Hematopoietic multipotent progenitor cell treated with erythropoietin and hydrocortisone succinate and interleukin-3 and kit ligand, for 15 days (in vitro differentiated cells): ENCODE results near the gene MSN.

Experiments used
- DNase-seq: peaks from one replicate; pipeline ENCODE4 v3.0.0-alpha.2; 2015; ENCODE audit warnings: low spot score

The MSN gene

DNA sequence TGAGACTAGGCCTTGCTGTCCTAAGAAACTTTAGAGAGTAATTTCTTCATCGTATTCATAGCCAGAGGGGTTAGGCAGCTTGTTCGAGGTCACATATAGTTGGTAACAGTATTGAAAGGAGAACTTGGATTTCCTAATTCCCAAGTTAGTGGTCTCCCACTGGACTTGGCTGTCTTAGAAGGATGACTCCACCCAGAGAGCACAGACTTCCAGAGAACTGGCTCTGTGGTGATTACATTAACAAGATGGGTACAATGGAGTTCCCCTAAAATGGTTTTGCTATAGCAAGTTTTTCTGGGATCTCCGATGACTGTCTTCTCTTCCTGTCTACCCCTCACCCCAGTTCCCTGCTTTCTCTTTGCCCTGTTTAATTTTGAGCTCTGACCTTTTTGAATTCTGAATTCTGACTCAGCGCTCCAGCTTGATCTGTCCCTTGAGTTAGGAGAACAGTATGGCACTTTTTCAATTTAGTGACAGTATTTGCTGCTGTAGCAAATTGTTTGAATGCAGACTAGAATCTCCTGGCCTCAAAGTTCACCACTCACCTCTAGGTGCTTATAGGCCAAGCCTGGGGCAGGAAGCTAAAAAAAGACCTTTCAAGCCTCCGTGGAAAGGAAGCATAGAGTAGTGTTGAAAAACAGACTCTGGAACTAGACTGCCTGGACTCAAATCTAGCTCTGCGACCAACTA, 6.9 kb downstream of the MSN start:
- no peak for DNase-seq

GRCh38 chrX:65677954-65678469, 10.6 kb downstream of the MSN start:
- DNase-seq, result no peak

DNA sequence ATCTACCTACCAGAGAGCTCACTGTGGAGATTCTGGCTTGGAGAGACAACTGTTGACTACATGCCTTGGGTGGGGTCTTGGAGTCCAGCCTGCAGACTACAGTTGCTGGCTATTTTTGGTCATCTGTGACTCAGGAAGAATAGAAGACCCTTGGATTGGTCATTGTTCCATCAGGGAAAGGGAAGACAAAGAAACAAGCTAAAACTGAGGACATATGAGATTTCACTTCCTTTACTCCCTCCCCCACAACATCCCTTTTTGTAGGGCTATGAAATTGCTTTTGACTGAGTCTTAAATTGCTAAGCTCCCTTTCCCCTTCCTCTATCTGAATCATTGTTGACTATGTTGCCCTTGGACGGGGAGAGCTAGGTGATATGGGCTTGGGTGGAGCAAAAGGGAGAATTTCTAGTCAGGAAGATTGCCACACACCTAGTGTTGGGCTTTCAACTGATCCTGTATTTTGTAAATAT, 11.7 kb downstream of the MSN start:
- DNase-seq, result no peak

DNA sequence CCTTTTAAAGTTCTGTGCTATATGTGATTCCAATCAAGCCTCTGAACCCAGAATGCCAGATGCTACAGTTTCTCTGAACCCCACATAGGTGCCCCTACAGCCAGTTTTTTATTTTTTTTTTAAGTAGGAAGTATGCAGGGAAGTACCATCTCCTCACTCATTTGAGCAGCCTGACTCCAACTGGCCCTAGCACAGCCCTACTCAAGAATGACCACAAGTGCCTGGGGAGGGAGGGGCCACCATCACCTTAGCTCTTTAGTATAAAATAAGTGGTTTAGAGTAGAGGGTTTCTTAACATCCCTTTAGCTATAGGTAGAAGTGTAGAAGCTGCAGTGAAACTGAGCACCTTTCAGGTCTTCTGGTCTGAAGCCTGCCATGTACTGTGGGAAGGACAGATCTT, 14.4 kb downstream of the MSN start:
- no peak for DNase-seq

GRCh38 chrX:65685112-65685511, 17.7 kb downstream of the MSN start:
- no peak for DNase-seq

GRCh38 chrX:65686236-65686635, 18.8 kb downstream of the MSN start:
- no peak for DNase-seq

GRCh38 chrX:65687367-65687766, 19.9 kb downstream of the MSN start:
- no peak for DNase-seq

- no peak for DNase-seq
Observed at GRCh38 chrX:65688403-65688871, 21.0 kb downstream of the MSN start.

DNA sequence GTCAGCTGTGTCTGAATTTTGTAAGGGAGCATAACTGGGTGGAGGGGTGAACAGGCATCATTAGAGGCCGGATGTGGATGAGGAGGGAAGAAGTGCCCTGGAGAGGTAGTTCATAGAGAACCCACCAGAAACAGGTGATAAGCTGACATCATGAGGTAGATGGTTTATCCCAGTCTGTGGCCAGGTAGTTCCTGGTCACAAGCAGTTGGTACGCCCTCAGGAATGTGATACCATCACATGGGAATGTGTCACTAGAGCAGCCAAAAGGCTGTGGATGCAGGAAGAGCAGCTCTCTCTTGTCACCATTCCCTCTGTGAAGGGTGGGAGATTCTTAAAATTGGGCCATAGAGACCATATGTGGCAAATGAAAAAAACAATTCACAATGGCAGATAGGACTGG, 21.9 kb downstream of the MSN start:
- DNase-seq, result no peak

- DNase-seq, result no peak
Observed at GRCh38 chrX:65690057-65690855, 22.8 kb downstream of the MSN start.

- no peak for DNase-seq
Observed at GRCh38 chrX:65695849-65696449, 28.5 kb downstream of the MSN start.

GRCh38 chrX:65696613-65697012, 29.2 kb downstream of the MSN start:
- no peak for DNase-seq

DNA sequence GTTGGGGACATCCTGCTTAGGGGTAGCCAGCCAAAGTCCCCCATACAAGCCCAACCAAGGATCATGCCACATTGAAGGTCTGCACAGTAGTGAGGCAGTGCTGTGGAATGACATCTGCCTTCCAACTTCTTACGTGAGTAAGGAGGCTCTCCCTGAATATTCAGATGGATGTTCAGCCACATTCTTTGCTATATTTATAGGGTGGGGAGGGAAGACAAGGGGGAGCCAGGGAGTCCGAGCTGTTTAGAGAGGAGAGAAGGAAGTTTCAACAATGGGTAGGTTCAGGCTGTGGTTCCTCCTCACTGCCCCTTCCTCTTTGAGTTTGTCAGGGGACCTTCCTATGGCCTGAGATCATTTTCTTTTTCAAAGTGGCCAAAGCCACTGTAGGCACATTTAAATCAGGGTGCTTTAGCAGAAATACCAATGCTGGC, 29.8 kb downstream of the MSN start:
- DNase-seq, result no peak

- DNase-seq, result no peak
Observed at GRCh38 chrX:65697915-65698796, 30.7 kb downstream of the MSN start.

DNA sequence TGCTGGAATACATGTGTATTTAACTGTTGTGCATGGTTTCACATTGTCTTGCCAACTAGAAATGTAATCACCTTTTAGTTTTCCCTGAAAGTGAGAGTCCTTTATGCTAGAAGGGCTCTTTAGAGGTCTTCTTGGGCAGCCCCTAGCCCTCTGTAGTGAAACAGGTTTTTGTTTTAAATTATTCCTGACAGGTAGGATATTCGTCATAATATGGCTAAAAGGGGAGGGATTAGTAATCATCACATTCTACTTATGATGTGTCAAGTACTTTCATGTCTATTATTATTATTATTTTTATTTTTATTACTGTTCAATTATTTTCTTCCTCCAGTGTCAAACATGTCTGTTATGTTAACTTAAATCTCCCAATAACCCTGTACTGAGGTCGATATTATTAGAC, 35.5 kb downstream of the MSN start:
- DNase-seq, result no peak

GRCh38 chrX:65705439-65705838, 38.0 kb downstream of the MSN start:
- DNase-seq, result no peak

- DNase-seq, result no peak
Observed at GRCh38 chrX:65706041-65706828, 38.8 kb downstream of the MSN start.

- DNase-seq, result no peak
Observed at GRCh38 chrX:65707151-65707550, 39.7 kb downstream of the MSN start.

- no peak for DNase-seq
Observed at GRCh38 chrX:65712005-65712806, 44.8 kb downstream of the MSN start.

GRCh38 chrX:65718538-65718937, 51.1 kb downstream of the MSN start:
- no peak for DNase-seq
